DMS 273 treated with DMSO at 0.1 percent for 48 hours (cell line): ENCODE data around the gene NDUFA13.

ENCODE experiments used
- DNase-seq: peaks from one replicate; lab custom pipeline; 2025; lab: John Stamatoyannopoulos, UW

The NDUFA13 gene

DNA sequence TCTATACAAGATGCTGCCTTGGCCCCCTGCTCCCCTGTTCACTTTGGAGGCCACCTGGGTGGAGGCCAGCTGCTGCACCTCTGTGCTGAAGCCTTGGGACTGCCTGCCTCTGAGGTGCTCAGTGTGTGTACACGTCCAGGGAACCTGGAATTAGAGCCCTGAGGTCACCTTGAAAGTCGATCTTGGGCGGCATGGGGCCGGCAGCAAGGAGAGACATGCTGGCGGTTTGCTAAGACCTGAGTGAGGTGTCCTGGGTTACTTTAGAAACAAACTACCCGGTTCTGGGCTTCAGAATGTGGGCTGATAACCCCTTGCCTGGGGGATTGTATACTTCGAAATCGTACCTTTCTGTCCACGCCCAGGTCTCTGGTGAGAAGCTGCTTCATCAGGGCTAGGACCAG is 26.2 kb upstream of the NDUFA13 start:
- no peak for DNase-seq

DNA sequence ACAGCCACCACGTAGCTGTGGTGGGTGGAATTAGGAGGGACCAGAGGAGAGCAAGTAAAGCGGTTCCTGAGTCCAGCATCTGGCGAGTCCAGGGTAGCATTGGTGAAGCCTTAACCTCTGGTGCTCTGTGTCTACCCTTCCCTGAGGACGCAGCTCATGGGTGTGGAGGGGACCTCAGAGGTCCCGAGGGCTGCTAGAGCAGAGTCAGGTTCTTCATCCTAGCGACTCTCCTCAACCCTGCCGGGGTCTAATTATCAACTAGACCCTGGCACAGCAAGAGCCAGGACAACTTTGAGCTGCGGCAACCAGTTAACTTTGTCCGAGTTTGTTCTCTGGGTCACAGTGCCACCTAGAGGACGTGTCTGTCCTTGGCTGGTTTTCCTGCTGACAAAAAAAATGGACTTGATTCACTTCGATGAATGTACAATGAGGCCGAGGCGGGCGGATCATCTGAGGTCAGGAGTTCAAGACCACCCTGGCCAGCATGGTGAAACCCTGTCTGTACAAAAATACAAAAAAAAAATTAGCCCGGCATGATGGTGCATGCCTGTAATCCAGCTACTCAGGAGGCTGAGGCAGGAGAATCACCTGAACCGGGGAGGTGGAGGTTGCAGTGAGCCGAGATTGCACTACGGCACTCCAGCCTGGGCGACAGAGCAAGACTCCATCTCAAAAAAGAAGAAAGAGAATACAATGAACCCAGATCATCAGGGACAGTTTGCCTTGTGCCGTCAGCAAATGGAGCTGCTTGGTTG is 25.6 kb upstream of the NDUFA13 start:
- DNase-seq = peak; percentile 40

DNA sequence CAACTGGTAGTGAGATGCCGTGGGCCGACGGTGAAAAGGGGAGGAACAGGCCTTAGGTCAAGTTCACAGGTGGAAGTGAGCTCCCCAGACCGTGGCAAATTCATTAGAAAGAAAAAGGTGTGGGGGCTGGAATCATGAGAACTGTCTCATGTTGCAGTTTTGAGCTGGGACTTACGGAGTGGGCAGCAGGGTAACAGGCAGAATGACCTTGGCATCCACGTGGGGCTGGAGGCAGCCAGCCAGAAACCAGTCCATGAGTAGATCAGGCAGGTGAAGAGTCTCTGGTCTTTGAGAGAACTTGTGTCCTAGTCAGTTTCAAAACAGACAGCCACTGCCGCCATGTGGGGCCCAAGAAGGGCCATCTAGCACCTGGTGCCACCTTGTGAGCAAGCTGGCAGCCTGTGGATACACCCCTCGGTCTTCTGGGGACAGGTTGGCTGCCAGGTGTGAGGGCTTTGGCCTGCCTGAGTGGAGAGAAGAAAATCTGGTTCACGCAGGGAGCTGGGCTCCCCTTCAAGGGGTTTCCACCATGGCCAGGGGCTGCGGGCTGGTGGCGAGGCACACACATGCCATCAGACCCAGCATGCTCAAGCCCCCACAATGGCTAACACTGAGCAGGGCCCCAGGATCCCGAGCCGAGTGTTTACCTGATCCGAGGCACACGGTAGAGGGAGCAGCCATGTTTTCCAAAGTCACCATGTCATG is 24.6 kb upstream of the NDUFA13 start:
- no peak for DNase-seq

DNA sequence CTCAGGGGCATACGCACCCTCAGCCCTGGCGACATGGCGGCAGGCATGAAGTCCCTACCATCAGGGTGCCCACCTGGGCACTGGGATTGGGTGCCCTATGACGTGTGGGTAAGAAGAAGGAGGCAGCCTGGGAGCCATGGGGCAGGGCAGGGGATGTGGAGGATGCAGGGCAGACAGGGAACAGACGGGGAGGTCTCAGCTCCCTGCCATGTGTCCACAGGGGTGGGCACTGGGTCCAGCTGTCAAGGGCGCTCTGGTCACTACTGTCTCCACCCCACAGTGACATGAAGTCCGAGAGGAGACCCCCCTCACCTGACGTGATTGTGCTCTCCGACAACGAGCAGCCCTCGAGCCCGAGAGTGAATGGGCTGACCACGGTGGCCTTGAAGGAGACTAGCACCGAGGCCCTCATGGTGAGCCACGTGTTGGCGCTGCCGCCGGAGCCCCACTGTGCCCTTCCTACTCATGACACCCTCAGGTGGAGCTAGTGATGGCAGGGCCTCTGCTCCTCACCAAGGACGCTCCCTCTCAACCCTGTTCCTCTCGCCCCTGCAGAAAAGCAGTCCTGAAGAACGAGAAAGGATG is 23.9 kb upstream of the NDUFA13 start:
- no peak for DNase-seq

DNA sequence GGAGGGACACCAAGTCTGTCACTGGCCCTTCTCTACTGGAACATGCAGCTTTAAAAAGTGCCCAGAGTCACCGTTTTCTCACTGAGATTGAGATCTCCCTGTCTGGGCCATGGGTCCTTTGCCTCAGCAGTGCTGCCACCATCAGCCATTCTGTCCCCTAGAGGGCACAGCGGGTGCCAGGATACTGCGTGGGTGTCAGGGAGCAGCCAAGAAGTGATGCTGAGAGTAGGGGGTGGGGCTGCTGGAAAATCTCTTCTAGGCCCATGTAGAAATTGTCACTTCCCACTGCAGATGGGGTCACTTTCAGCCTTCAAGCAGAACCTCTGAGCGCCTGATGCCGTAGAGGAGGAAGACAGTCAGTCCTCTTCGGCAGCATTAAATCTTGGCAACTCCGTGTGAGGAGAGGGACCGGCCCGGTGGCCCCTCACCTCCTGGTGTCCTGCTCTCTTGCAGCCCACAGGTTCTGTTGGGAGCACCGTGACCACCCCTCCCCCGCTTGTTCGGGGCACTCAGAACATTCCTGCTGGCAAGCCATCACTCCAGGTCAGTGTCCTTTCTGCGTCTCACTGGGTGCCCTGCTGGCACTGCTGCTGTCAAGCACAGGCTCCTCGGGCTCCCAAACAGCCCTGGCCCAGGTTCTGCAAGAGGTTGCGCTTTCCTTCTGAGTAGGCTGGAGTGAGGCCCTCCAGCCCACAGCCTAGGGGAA is 22.0 kb upstream of the NDUFA13 start:
- DNase-seq = no peak

DNA sequence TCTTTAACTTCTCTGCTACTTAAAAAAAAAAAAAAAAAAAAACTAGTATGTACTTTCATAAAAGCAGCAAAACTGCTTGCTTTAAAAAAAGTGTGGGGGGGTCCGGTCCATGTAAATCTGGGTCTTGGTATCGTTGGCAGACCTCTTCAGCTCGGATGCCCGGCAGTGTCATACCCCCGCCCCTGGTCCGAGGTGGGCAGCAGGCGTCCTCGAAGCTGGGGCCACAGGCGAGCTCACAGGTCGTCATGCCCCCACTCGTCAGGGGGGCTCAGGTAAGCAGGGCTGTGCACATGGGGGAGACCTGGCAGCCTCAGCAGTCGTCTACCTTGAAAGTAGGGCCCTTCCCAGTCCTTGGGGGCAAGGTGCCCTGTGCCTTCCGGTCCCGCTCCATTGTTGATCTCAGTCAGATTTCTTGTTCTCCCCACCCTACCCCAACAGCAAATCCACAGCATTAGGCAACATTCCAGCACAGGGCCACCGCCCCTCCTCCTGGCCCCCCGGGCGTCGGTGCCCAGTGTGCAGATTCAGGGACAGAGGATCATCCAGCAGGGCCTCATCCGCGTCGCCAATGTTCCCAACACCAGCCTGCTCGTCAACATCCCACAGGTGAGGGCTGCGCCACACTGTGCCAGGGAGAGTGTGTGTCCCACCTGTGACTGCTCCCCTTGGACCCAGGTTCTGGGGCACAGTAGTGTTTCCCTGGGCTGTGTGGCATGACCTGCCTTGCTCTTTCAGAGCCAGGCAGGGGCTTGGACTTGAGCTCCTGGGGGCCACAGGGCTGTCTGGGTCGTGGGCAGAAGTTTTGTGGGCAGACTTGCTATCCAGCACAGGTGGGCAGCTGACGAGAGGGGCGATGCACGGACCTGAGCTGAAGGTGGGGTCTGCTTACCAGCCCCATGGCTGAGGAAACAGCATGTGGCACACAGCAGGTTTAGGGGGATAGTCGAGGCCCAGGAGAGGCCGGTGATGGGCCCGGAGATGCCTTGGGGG is 20.1 kb upstream of the NDUFA13 start:
- DNase-seq = no peak

DNA sequence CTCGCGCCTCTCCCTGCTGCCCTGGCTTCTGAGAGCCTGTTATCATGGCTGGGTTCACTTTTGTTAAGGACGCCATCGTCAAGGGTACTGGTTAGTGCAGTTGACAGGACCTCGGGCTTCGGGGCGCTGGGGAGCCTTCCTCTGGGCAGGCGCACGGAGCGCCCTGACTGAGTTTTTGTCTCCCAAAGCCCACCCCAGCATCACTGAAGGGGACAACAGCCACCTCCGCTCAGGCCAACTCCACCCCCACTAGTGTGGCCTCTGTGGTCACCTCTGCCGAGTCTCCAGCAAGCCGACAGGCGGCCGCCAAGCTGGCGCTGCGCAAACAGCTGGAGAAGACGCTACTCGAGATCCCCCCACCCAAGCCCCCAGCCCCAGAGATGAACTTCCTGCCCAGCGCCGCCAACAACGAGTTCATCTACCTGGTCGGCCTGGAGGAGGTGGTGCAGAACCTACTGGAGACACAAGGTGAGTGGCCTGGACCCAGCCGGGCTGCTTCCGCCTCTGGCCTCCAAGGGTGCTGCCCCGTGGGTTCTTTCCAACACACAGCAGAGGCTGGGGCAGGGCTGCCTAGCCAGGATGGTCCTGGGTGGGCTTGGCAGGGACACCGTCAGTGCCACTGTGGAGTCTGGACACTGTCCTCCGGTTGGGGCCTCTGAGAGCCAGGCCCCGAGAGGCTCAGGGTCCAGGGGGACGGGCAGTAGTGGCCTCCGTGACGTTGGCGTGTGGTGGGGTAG is 17.6 kb upstream of the NDUFA13 start:
- no peak for DNase-seq

DNA sequence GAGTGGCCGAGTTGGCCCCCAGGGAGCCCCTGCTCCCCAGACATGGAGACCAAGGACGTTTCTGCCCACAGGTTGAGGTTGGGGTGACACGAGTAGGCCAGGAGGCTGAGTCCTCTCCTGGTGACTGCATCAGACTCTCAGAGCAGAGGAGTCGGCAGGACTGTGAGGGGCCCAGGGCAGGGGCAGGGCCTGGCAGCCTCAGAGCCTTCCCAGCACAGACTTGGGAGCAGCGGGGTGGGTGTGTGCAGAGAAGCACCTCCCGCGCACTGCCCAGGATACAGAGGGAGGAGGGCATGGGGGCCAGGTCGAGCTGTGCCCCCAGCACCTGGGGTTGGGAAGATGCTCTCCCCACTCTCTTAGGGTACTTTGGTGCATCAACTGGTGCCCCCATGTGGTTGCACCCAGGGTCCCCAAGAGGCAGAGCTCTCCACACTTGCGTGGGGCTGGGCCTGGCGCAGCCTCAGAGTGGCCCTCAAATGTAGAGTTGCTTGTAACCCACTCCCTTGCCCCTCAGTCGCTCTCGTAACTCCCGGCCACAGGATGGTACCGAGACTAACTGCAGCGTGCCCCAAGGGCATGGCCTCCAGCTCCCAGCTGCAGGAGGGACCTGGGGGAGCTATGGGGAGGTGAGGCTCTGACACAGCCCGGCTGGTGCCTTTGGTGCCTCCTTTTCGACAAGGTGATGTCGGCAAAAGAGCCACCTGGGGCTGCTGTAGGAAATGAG is 16.6 kb upstream of the NDUFA13 start:
- no peak for DNase-seq

DNA sequence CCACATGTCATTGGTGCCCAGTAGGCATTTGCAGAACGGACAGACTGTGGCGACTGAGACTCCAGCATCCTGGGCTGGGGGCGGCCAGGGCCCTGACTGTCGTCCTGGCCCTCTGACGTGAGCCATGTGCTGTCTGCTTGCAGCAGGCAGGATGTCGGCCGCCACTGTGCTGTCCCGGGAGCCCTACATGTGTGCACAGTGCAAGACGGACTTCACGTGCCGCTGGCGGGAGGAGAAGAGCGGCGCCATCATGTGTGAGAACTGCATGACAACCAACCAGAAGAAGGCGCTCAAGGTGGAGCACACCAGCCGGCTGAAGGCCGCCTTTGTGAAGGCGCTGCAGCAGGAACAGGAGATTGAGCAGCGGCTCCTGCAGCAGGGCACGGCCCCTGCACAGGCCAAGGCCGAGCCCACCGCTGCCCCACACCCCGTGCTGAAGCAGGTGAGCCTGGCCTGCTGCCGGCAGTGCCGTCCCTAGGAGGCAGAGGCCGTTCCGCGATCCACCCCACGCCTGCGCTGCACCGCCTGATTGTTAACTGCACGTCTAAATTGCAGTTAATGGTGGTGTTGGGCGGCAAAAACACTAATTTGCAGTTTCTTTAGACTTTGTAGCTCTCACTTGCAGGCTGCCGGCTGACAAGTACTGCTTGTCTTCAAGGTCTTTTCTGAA is 14.9 kb upstream of the NDUFA13 start:
- no peak for DNase-seq

DNA sequence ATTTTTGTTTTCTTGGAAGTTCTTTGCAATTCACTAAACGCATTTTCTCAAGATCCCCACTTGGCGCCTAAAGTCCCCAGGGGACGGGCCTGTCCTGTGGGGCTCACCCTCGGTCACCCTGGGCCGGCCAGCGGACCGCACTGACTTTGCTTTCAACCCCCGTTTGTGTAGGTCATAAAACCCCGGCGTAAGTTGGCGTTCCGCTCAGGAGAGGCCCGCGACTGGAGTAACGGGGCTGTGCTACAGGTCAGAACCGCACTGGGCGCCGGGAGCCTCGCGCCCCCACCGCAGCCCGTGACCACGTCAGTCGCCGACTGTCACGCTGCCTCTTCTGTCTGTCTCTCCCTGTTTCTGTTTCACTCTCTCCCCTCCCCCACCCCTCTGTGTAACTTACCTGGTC is 14.2 kb upstream of the NDUFA13 start:
- DNase-seq = no peak

DNA sequence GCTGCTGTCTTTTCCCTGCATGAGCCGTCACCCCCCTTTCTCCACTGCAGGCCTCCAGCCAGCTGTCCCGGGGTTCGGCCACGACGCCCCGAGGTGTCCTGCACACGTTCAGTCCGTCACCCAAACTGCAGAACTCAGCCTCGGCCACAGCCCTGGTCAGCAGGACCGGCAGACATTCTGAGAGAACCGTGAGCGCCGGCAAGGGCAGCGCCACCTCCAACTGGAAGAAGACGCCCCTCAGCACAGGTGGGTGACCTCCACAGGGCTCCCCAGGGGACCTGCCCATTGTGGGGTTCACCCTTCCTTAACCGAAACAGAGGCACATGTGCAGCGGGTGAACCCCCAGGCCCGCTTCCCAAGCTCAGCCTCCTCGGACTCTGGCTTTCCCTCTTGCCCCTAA is 13.7 kb upstream of the NDUFA13 start:
- DNase-seq = no peak

DNA sequence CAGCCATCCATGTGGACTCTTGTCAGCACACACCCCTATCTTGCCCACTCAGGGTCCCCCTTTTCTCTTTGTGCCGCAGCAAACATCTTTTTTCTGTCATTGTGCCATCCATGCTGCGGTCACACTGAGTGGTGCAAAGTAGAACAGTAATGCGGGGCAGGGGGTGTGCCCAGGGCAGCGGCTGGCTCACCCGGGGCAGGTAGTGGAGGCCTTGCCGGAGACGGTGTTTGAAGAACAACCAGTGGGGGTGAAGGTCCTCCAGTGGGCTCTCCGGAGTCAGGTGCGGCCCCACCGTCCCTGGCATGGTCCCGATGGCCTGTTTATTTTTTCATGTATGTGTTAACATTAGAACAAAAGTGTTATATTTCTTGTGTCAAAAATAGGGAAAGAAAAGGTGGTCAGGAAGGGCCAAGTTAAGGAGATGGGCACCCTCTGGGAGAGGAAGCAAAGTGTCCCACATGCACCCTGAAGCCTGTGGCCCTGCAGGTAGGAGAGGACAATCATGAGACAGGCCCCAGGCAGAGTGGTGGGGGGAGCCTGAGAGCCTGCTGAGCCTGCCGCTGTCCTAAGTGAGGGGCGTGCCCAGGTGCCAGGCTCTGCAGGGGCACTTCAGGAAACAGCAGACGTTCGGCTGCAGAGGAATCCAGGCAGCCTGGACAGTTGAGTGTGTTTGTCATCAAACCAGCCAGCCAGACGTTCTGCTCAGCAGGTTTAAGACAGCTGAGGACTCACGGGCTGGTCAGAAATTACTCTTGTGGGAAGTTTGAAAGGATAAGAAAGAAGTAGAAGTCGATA is 13.0 kb upstream of the NDUFA13 start:
- no peak for DNase-seq

DNA sequence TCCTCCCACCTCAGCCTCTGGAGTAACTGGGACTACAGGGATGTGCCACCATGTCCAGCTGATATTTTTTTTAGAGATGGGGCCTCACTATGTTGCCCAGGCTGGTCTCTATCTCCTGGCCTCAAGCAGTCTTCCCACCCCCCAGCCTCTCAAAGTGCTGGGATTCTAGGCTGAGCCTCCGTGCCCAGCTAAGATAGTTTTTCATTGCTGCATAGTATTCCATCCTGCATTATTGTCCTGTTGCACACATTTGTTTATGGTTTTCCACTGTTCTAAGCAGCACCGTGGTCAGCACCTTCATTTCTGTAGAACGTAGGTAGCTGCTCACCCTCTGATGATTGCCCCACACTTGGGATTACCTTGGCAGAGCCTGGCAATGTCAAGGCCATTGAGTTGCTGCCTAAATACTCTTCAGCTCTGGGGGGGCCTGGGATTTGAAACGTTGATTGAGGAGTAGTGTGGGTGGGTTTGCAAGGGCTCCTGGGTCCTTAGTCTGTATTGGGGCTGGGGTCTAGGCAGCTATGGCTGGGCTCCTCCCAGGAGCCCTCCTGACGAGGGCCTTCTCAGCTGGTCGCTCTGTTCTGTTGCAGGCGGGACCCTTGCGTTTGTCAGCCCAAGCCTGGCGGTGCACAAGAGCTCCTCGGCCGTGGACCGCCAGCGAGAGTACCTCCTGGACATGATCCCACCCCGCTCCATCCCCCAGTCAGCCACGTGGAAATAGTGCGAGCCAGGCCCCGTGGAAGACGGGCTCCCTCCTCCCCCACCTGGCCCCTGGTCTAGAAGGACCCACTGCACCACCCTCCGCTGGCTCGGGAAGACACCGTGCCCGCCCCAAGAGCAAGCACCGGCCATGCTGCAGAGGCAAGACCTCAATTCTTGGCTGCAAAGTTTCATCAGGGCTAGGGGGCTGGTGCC is 11.0 kb upstream of the NDUFA13 start:
- no peak for DNase-seq

DNA sequence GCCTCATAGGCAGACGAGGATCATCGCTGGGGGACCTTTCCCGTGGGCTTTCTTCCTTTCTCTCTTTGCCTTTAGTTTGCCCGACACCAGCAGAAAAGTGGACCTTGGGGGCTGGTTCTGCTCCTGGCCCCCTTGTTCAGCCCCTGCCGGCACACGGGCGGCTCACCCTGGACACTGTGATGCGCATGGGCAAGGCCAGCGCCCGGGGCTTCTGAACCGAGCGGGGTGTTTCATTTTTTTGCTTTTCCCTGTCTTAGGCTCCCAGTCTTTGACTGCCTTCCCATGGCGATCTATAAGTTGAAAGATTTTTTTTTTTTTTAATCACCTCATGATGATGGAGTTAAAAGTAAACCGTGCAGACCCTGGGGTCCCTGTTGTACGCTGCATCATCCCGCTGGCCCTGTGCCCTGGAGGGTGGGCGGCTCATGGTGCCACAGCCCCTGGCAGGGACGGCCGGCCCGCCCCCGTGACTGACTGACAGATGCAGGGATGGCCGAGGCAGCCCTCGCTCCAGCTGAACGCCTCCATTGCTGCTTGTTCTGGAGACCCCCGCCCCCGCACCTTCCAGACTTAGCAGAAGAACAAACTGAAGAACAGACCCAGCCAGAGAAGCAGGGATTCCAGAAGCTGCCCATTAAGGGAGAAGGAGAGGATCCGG is 10.2 kb upstream of the NDUFA13 start:
- DNase-seq = no peak

DNA sequence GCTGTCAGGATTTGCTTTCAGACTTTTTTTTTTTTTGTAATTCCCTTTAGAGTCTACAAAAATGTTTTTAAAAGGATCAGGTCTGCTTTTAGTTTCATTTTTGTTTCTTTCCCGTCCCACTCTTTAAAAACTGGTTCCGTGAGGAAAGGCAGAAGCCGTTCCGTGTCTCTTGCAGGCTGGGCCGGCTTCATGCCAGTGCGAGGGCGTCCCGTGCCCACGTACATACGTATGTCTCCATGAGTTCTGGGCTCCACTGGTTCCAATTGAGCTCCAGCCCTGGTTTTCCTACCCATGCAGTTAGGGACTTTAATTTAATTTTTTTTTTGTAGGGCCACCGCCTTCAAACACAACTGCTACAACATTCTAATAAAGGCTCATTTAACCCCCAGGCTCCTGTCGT is 9.4 kb upstream of the NDUFA13 start:
- DNase-seq = no peak

DNA sequence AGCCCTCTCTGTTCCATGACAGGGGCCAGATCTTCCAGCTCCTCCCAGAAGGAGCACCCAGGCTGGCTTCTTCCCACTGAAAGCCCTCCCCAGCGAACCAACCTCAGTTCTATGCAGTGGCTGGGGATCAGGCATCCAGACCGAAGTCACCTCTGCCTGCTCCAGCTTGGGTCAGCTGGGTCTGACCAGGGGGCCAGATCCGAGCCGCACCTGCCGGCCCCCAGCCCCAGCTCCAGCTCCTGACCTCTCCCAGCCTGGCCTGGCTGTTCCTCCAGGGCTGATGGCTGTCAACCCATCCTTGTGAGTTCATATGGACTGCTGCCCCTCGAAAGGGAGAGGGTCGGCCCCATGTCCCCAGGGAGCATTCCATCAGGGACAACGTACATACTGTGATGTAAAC is 8.7 kb upstream of the NDUFA13 start:
- no peak for DNase-seq

DNA sequence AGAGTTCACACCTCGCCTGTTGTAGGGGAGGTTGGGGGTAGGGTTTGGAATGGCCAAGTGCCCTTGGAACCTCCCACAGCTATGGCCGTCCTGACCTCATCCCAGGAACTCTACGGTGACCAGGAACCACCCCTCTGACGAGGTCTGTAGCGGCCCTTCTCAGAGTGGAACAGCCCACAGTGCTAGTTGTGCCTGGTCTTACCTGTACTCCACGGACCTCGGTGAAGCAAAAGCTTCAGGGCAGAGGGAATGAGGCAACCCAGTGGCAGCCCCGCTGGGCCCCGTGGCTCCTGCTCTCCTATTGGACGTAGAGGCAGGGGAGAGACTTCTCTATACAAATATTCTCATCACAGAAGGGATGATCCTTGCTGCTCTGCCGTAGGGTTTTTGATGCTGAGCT is 7.8 kb upstream of the NDUFA13 start:
- DNase-seq = no peak
